SK-N-SH treated with all-trans-retinoic acid at 6 μM for 48 hours (cell line): ENCODE data around the gene CD86.

Experiments used
- ARNTL ChIP-seq: fragments of 450-650 bp; formaldehyde crosslinking; IDR thresholded peaks from 2 replicates; pipeline ENCODE4 v1.5.0; 2020; ENCODE audit warnings: low read depth, mild to moderate bottlenecking, moderate library complexity, borderline replicate concordance
- CREB5 ChIP-seq: fragments of 250-450 bp; sonication (Bioruptor Pico); IDR thresholded peaks from 2 replicates; pipeline ENCODE4 v1.5.1; 2020; ENCODE audit warnings: low read depth, mild to moderate bottlenecking, moderate library complexity
- CSDC2 ChIP-seq: fragments of 250-450 bp; sonication (Bioruptor Pico); IDR thresholded peaks from 2 replicates; pipeline ENCODE4 v1.5.0; 2020; ENCODE audit warnings: mild to moderate bottlenecking, moderate library complexity
- OSR1 ChIP-seq: fragments of 250-450 bp; sonication (Bioruptor Pico); IDR thresholded peaks from 2 replicates; pipeline ENCODE4 v1.8.0; 2022; ENCODE audit warnings: moderate library complexity, mild to moderate bottlenecking, inconsistent platforms
- PATZ1 ChIP-seq: fragments of 250-450 bp; sonication (Bioruptor Pico); IDR thresholded peaks from 2 replicates; pipeline ENCODE4 v1.8.0; 2020; ENCODE audit warnings: mild to moderate bottlenecking, moderate library complexity, borderline replicate concordance
- PPARA ChIP-seq: fragments of 250-450 bp; sonication (Bioruptor Pico); IDR thresholded peaks from 2 replicates; pipeline ENCODE4 v1.5.0; 2020; ENCODE audit warnings: mild to moderate bottlenecking, borderline replicate concordance
- TSHZ2 ChIP-seq: fragments of 250-450 bp; sonication (Bioruptor Pico); IDR thresholded peaks from 2 replicates; pipeline ENCODE4 v1.5.0; 2020; ENCODE audit warnings: mild to moderate bottlenecking, moderate library complexity
- ZC3H10 ChIP-seq: fragments of 250-450 bp; sonication (Bioruptor Pico); IDR thresholded peaks from 2 replicates; pipeline ENCODE4 v1.5.1; 2021; ENCODE audit warnings: mild to moderate bottlenecking, moderate library complexity
- ZNF565 ChIP-seq: fragments of 450-650 bp; formaldehyde crosslinking; conservative IDR thresholded peaks from 2 replicates; pipeline ENCODE4 v1.5.0; 2020; ENCODE audit warnings: low read depth, mild to moderate bottlenecking, moderate library complexity
- ZNF8 ChIP-seq: fragments of 450-650 bp; formaldehyde crosslinking; IDR thresholded peaks from 2 replicates; pipeline ENCODE4 v1.5.0; 2020; ENCODE audit warnings: mild to moderate bottlenecking, moderate library complexity

GRCh38 chr3:122098611-122099010, 43.4 kb downstream of the CD86 start:
- TF ChIP-seq PPARA (CRISPR knock-in tag) (no peak), CSDC2 (CRISPR knock-in tag) (no peak), ARNTL (CRISPR knock-in tag) (no peak), ZNF8 (CRISPR knock-in tag) (no peak), OSR1 (no peak), TSHZ2 (no peak), ZNF565 (CRISPR knock-in tag) (no peak), ZC3H10 (CRISPR knock-in tag) (no peak), CREB5 (CRISPR knock-in tag) (no peak), PATZ1 (CRISPR knock-in tag) (no peak)
